PC-3 (cell line): ENCODE measurements around the gene NAPEPLD. TPM values are rescaled to one million over a fixed set of nuclear protein-coding genes. Genes with fewer than 3 reads are reported as not detected.
"Not testable (repeated sequence)": the region's sequence is repeated elsewhere in the genome, so short reads cannot be mapped to it uniquely, and the experiment has no call there.

Experiments used
- ATAC-seq: fragments of 200-7000 bp; cut with Tn5 transposase; 2 replicates; pipeline ENCODE4 v1.9.1; 2020; ENCODE audit warnings: mild to moderate bottlenecking, moderate library complexity
- BruUV-seq: library from RNA; stranded (reverse); fragments of 400-500 nt; replicated peaks from 2 replicates; lab custom pipeline; 2021; lab: Mats Ljungman, UMichigan
- CTCF ChIA-PET: fragments of 300-600 bp; sonication (Branson Sonifier 250); formaldehyde crosslinking; loops from one replicate; lab custom pipeline; 2022; ENCODE audit warnings: antibody characterized with exemption; lab: Charles Lee
- POLR2A ChIA-PET: fragments of 300-600 bp; sonication (Branson Sonifier 250); formaldehyde crosslinking; loops from one replicate; lab custom pipeline; 2022; ENCODE audit warnings: antibody characterized with exemption; ENCODE audit not compliant: unreplicated experiment; lab: Charles Lee
- DNase-seq: peaks from one replicate; pipeline ENCODE4 v3.0.0-alpha.2; 2015
- H2AFZ ChIP-seq: fragments of 300-600 bp; sonication (generic); 2 replicates; pipeline ENCODE4 v1.6.0; 2016; ENCODE audit warnings: antibody characterized with exemption, low read length
- H3F3A ChIP-seq: fragments of 300-600 bp; sonication (generic); one replicate; pipeline ENCODE4 v1.6.0; 2017; ENCODE audit warnings: antibody characterized with exemption, low read length, control low read depth, mild to moderate bottlenecking; ENCODE audit not compliant: unreplicated experiment
- H3K27ac ChIP-seq: fragments of 300-600 bp; sonication (generic); 2 replicates; pipeline ENCODE4 v1.5.1; 2016; ENCODE audit warnings: mild to moderate bottlenecking, low read length
- H3K27me3 ChIP-seq: fragments of 300-600 bp; sonication (generic); 2 replicates; pipeline ENCODE4 v1.6.1; 2016; ENCODE audit warnings: low read length, mixed read lengths
- H3K36me3 ChIP-seq: fragments of 300-600 bp; sonication (generic); 2 replicates; pipeline ENCODE4 v1.6.1; 2016; ENCODE audit warnings: low read depth, mixed run types, low read length, mixed read lengths
- H3K4me1 ChIP-seq: fragments of 300-600 bp; sonication (generic); 2 replicates; pipeline ENCODE4 v1.5.1; 2016; ENCODE audit warnings: low read length; ENCODE audit not compliant: insufficient read depth
- H3K4me2 ChIP-seq: fragments of 300-600 bp; sonication (generic); 2 replicates; pipeline ENCODE4 v1.6.0; 2016; ENCODE audit warnings: low read length
- H3K4me3 ChIP-seq: fragments of 300-600 bp; sonication (generic); 2 replicates; pipeline ENCODE4 v1.5.1; 2016; ENCODE audit warnings: mild to moderate bottlenecking, low read length, mixed read lengths
- H3K79me2 ChIP-seq: fragments of 300-600 bp; sonication (generic); 2 replicates; pipeline ENCODE4 v1.6.1; 2017; ENCODE audit warnings: low read length, mixed read lengths
- H3K9ac ChIP-seq: fragments of 300-600 bp; sonication (generic); 2 replicates; pipeline ENCODE4 v1.6.0; 2016; ENCODE audit warnings: mild to moderate bottlenecking, low read length
- H3K9me2 ChIP-seq: fragments of 300-600 bp; sonication (generic); replicated peaks from 2 replicates; pipeline ENCODE4 v1.6.1; 2016; ENCODE audit warnings: mixed run types, low read length, mixed read lengths
- H3K9me3 ChIP-seq: fragments of 300-600 bp; sonication (generic); 2 replicates; pipeline ENCODE4 v1.6.1; 2016; ENCODE audit warnings: low read length, mixed read lengths
- H4K20me1 ChIP-seq: fragments of 300-600 bp; sonication (generic); 2 replicates; pipeline ENCODE4 v1.6.1; 2016; ENCODE audit warnings: low read length, mixed read lengths
- CTCF ChIP-seq: fragments of 300-600 bp; sonication (generic); conservative IDR thresholded peaks from 2 replicates; pipeline ENCODE4 v1.5.1; 2017; ENCODE audit warnings: antibody characterized with exemption, low read depth, mild to moderate bottlenecking, low read length
- EZH2 ChIP-seq: fragments of 300-600 bp; sonication (generic); IDR thresholded peaks from one replicate; pipeline ENCODE4 v1.6.1; 2017; ENCODE audit warnings: antibody characterized with exemption, mild to moderate bottlenecking, low read length; ENCODE audit not compliant: unreplicated experiment
- EZH2phosphoT487 ChIP-seq: fragments of 300-600 bp; sonication (generic); IDR thresholded peaks from 2 replicates; pipeline ENCODE4 v1.6.1; 2018; ENCODE audit warnings: mild to moderate bottlenecking, antibody characterized with exemption, low read length, borderline replicate concordance
- intact Hi-C: fragments of 100-400 bp; cut with micrococcal nuclease; formaldehyde crosslinking; loops from 2 replicates; pipeline ENCODE4 v1.9.0; 2023
- total RNA-seq: library from RNA; depleted of rRNA; stranded (reverse); fragments of >200 nt; gene quantifications from 2 replicates; pipeline ENCODE4 v1.2.3, GENCODE V29; 2014; rRNA removed

NAPEPLD gene
- total RNA-seq, 1 experiment from 2014 or later, result 2.5 TPM

- ATAC-seq (no peak), DNase-seq (no peak)
- Histone ChIP-seq H4K20me1 (no peaks in the 10 kb centered on the region), H3K4me2 (no peak overlapping the region), H3K4me3 (no peak overlapping the region), H2AFZ (no peak overlapping the region), H3K4me1 (peaks cover 6% of the 10 kb centered on the region; the same call in 1 of the 2 replicates), H3K9ac (no peak overlapping the region), H3K9me2 (no peaks in the 10 kb centered on the region), H3F3A (no peaks in the 10 kb centered on the region), H3K27ac (no peak overlapping the region), H3K9me3 (no peaks in the 10 kb centered on the region), H3K79me2 (no peaks in the 10 kb centered on the region), H3K36me3 (no peaks in the 10 kb centered on the region), H3K27me3 (no peaks in the 10 kb centered on the region)
- intact Hi-C loops, result no loop called here
- POLR2A ChIA-PET, result no interaction called here
- no peak for TF ChIP-seq EZH2phosphoT487
- TF ChIP-seq EZH2, result no peak
- no peak for TF ChIP-seq CTCF
- BruUV-seq, result no TSS peak
- CTCF ChIA-PET, result no interaction called here
Observed at GRCh38 chr7:103058122-103058521, 90.8 kb downstream of the NAPEPLD start.

GRCh38 chr7:103056006-103056405 is 92.9 kb downstream of the NAPEPLD start:
- H3K27me3 ChIP-seq, H3F3A ChIP-seq, H3K79me2 ChIP-seq, H3K4me3 ChIP-seq, DNase-seq, H3K4me1 ChIP-seq, H3K4me2 ChIP-seq, POLR2A ChIA-PET, H4K20me1 ChIP-seq, CTCF ChIA-PET, ATAC-seq, intact Hi-C loops, H3K27ac ChIP-seq, H3K9me2 ChIP-seq, H3K9me3 ChIP-seq, H3K9ac ChIP-seq, H2AFZ ChIP-seq, BruUV-seq, H3K36me3 ChIP-seq: not testable (repeated sequence)

GRCh38 chr7:103051519-103051918 is 97.4 kb downstream of the NAPEPLD start:
- no peaks in the 10 kb centered on the region for H3K9me2 ChIP-seq
- H3K27me3 ChIP-seq, result no peaks in the 10 kb centered on the region
- CTCF ChIA-PET, result no interaction called here
- H3K79me2 ChIP-seq, result no peaks in the 10 kb centered on the region
- H3K9me3 ChIP-seq, result peaks cover 19% of the 10 kb centered on the region
- TF ChIP-seq CTCF, result no peak
- TF ChIP-seq EZH2, result no peak
- TF ChIP-seq EZH2phosphoT487, result no peak
- no peak overlapping the region for H3K4me3 ChIP-seq
- no peak overlapping the region for H3K9ac ChIP-seq
- BruUV-seq, result no TSS peak
- no peaks in the 10 kb centered on the region for H3F3A ChIP-seq
- H3K27ac ChIP-seq, result no peak overlapping the region
- no peak for ATAC-seq
- H2AFZ ChIP-seq, result no peak overlapping the region
- no peak for DNase-seq
- H3K4me1 ChIP-seq, result no peaks in the 10 kb centered on the region
- no peak overlapping the region for H3K4me2 ChIP-seq
- intact Hi-C loops, result no loop called here
- POLR2A ChIA-PET, result no interaction called here
- H3K36me3 ChIP-seq, result peaks cover 9% of the 10 kb centered on the region; the same call in 1 of the 2 replicates
- H4K20me1 ChIP-seq, result no peaks in the 10 kb centered on the region

Other genes starting within 250 kb of the NAPEPLD start
- gene LRRC17, start 236.1 kb downstream of the NAPEPLD start, total RNA-seq, result 0.11 TPM in 1 of 2 replicates, not detected in the other
- 1.1 TPM in 1 of 2 replicates, not detected in the other for gene FBXL13, start 74.3 kb downstream of the NAPEPLD start, total RNA-seq
- gene ARMC10, start 74.0 kb downstream of the NAPEPLD start, total RNA-seq, result 21.7 and 23.3 TPM in 2 replicates
- 49.6 and 64.4 TPM in 2 replicates for gene PMPCB, start 148.3 kb upstream of the NAPEPLD start, total RNA-seq
- gene DNAJC2, start 195.7 kb upstream of the NAPEPLD start, total RNA-seq, result 21.7 and 30.6 TPM in 2 replicates
- gene PSMC2, start 198.5 kb upstream of the NAPEPLD start, total RNA-seq, result 190 and 237 TPM in 2 replicates